RWPE1 (cell line): ENCODE results near the gene HDC.

Experiments
- CTCF ChIA-PET: fragments of 350-600 bp; sonication (Branson Sonifier 250); formaldehyde crosslinking; extraction: SDS; loops from one replicate; lab custom pipeline; 2021; lab: Yijun Ruan, JAX
- POLR2A ChIA-PET: fragments of 400-600 bp; formaldehyde crosslinking; extraction: SDS; loops from one replicate; lab custom pipeline; 2020; ENCODE audit warnings: antibody characterized with exemption; ENCODE audit not compliant: low non-redundant PET; lab: Yijun Ruan, JAX
- DNase-seq: peaks from one replicate; pipeline ENCODE4 v3.0.0; 2012; ENCODE audit warnings: low spot score
- H3K27ac ChIP-seq: fragments of 450-650 bp; 2 replicates; pipeline ENCODE4 v1.5.1; 2017
- CTCF ChIP-seq: fragments of 450-650 bp; conservative IDR thresholded peaks from 2 replicates; pipeline ENCODE4 v1.5.1; 2017; ENCODE audit warnings: low read depth, mild to moderate bottlenecking

Gene HDC

GRCh38 chr15:50265620-50266019 is at the start of gene HDC:
Gene HDC (minus strand): TSS chr15:50265726. CDS start chr15:50265623, 103 bp downstream.
- CTCF ChIA-PET: no interaction called here
- TF ChIP-seq CTCF: no peak
- POLR2A ChIA-PET: no interaction called here
- no peak within 1 kb of the TSS for H3K27ac ChIP-seq
- no peak for DNase-seq

DNA sequence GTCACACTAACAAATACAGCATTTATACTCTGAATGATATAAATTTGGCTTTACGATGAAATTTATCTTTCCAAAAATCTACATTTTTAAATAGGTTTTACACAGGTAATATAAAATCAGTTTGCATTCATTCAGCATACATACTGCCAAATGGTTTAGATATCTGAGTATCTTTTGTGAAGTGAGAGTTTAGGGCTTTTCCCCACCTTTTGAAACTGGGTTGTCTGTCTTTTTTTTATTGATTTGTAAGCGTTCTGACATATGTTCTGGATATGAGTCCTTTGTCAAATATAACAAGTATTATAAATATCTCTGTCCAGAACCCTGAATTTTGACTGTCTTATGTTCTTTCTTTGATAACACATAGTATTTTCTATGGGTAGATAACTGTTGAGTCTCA is 47.1 kb upstream of the HDC start:
- no peak for DNase-seq
- ChIA-PET POLR2A (no interaction called here), CTCF (no interaction called here)
- no peak overlapping the region for H3K27ac ChIP-seq
- TF ChIP-seq CTCF: no peak

DNA sequence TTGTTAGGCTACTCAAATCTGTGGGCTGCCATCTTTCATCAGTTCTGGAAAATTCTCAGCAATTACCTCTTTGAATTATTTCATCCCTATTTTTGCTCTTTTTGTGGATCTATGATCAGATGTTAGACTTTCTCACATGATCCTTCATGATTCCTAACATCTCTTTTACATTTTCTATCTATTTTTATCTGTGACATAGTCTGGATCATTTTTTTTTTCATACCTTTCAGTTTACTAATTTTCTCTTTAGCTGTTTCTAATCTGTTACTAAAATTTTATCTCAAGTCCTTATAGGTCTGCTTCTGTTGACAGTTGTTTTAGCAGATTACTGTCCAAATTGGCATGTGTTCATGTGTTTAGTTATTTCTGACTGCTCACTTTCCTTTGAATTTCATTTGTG is 42.3 kb upstream of the HDC start:
- CTCF ChIA-PET: no interaction called here

DNA sequence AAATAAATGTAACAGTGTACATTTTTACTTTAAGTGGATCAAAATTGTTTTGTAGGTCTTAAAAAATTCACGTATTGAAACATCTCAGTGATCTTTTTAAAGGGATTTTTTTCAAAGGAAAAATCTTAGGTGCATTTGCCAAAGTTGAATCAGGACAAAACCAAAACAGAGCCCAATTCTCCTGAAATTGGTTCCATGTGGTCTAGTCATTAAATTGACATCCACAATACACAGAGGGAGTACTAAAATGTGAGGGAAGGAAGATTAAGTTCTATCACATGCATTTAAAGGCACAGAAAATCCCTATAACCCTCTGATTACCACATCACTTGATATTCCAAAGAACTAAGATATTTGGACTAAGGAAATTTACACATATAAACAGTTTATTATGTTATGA is 39.3 kb upstream of the HDC start:
- ChIA-PET POLR2A (no interaction called here), CTCF (no interaction called here)
- TF ChIP-seq CTCF: no peak
- DNase-seq: no peak
- H3K27ac ChIP-seq: no peak overlapping the region

More for the DNA sequence above, 42.3 kb upstream of the HDC start:
- DNase-seq: no peak
- POLR2A ChIA-PET: no interaction called here
- H3K27ac ChIP-seq: no peak overlapping the region
- TF ChIP-seq CTCF: no peak

DNA sequence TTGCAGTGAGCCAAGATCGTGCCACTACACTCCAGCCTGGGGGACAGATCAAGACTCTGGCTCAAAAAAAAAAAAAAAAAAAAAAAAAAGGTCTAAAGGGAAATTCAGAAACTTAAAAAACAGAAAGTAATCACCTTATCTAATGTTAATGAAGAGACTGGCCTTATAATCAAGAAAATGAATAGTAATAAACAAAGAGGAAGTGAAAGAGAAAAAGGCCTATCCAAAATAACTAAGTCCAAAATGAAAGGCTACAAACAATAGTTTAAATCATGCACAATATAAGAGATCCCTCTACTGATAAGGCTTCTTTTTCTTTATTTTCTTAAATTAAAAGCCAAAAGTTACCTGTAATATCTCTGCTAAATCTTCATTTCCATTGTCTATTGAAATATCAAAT is 37.1 kb upstream of the HDC start:
- H3K27ac ChIP-seq: no peak overlapping the region
- POLR2A ChIA-PET: no interaction called here
- CTCF ChIA-PET: no interaction called here
- DNase-seq: no peak
- TF ChIP-seq CTCF: no peak

DNA sequence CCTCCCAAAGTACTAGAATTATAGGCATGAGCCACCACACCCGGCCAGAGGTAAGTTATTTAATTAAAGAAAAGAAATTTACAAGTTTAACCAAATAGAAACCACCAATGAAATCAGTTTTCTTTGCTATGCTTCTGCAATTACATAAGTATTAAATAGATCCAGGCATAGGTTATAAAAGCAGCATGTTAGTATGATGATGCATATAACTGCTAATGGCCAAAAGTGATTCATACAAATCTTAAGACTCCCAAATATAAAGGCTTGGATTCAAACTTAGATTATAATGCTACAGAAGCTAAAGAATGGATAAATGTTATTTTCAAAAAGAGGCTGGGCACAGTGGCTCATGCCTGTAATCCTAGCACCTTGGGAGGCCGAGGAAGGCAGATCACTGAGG is 32.8 kb upstream of the HDC start:
- TF ChIP-seq CTCF: no peak
- H3K27ac ChIP-seq: no peak overlapping the region
- DNase-seq: no peak
- ChIA-PET CTCF (interaction anchor here (1.1 to 1.2 kb wide), 2 partner anchors 9 to 116 kb away, joined by 3 to 4 read pairs; no protein-coding TSS in a partner anchor), POLR2A (no interaction called here)
